ENCODE measurements around the gene PICK1. TPM values are rescaled to one million over a fixed set of nuclear protein-coding genes. Genes with fewer than 3 reads are reported as not detected.

The PICK1 gene
- total and polyA plus RNA-seq, 2 experiments from 2014 or later, result 8.4 to 14.4 TPM

DNA sequence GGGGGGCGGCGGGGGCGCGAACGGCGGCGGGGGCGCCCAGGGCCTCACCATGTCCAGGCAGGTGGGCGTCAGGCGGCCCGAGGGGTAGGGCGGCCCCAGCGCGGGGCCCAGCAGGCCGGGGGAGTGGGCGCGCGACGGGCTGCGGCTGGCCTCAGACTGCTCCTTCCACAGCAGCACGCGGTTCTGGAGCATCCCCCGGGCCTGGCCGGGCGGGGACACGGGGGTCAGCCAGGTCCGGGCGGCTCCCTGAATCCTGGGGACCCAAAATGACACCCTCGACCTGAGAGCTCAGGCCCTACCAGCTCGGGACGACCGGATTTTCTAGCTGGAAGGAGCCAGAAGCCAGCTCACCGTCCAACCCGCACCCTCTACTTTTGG lies 32.3 kb downstream of the PICK1 start:
- no peak for TF ChIP-seq EZH2phosphoT487 (IDR thresholded peaks at IDR 0.05; ENCODE audit: insufficient read depth, low read depth)
- TF ChIP-seq EZH2 (IDR thresholded peaks at IDR 0.05; ENCODE audit: insufficient read depth, poor library complexity, severe bottlenecking), result no peak

DNA sequence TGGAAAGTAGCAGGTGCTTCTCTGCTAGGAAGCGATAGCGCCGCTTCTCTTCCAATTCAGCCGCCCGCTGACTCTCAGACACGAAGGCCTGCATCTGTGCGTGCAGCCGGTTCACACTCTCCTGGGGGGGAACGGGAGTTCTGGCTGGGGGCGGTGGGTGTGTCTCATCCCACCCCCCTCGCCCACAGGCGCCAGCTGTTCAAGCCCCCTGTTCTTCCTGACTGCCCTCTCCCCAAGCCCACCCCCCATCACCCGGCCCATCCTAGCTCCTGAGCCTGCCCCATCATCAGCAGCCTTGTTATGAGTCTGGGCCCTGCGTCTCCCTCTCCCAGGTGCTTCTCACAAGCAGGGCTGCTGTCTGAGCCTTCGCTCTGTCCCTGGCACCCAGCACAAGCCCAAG lies 39.9 kb downstream of the PICK1 start:
- DNase-seq, result no peak
- no peaks in the 10 kb centered on the region for H3K9me3 ChIP-seq (ENCODE audit: low read depth)
- H3F3A ChIP-seq (ENCODE audit: insufficient read depth), result 0 out of 2 replicates have a peak, but pooled peaks cover 3% of the 10 kb centered on the region
- H3K36me3 ChIP-seq (ENCODE audit: low read depth), result no peaks in the 10 kb centered on the region
- no peak overlapping the region for H2AFZ ChIP-seq
- no peak overlapping the region for H3K4me2 ChIP-seq (ENCODE audit: unreplicated experiment)
- 81 to 86% methylated on average over 6 to 15 of the region's 15 CpGs for WGBS, 2 experiments (ENCODE audit: low coverage in 1 of 2, low lambda C conversion rate in 2 of 2, missing lambda C conversion rate in 2 of 2)
- H3K4me1 ChIP-seq (ENCODE audit: insufficient read depth), result peaks cover 10% of the 10 kb centered on the region
- H3K9me2 ChIP-seq (ENCODE audit: insufficient read depth), result no peaks in the 10 kb centered on the region
- no peaks in the 10 kb centered on the region for H4K20me1 ChIP-seq (ENCODE audit: insufficient read depth)
- no peak overlapping the region for H3K4me3 ChIP-seq
- no peaks in the 10 kb centered on the region for H3K27me3 ChIP-seq (replicated peaks; ENCODE audit: insufficient read depth)
- in situ Hi-C loops (cut with MboI), result no loop called here
- no peak overlapping the region for H3K9ac ChIP-seq
- H3K79me2 ChIP-seq (ENCODE audit: insufficient read depth), result no peaks in the 10 kb centered on the region
- no peak for TF ChIP-seq EZH2 (IDR thresholded peaks at IDR 0.05; ENCODE audit: insufficient read depth, poor library complexity, severe bottlenecking)
- TF ChIP-seq EZH2phosphoT487 (IDR thresholded peaks at IDR 0.05; ENCODE audit: insufficient read depth, low read depth), result no peak
- H3K27ac ChIP-seq, result no peak overlapping the region

More for the DNA sequence above, 32.3 kb downstream of the PICK1 start:
- no peak for DNase-seq
- no peaks in the 10 kb centered on the region for H3K36me3 ChIP-seq (ENCODE audit: low read depth)
- H3K4me2 ChIP-seq (ENCODE audit: unreplicated experiment), result no peak overlapping the region
- H3K27ac ChIP-seq, result no peak overlapping the region
- H3K27me3 ChIP-seq (replicated peaks; ENCODE audit: insufficient read depth), result no peaks in the 10 kb centered on the region
- peaks cover 9% of the 10 kb centered on the region; the same call in 1 of the 2 replicates for H3F3A ChIP-seq (ENCODE audit: insufficient read depth)
- WGBS, 2 experiments (ENCODE audit: low coverage in 1 of 2, low lambda C conversion rate in 2 of 2, missing lambda C conversion rate in 2 of 2), result 29 to 44% methylated on average over 10 to 24 of the region's 34 CpGs
- no peak overlapping the region for H3K4me3 ChIP-seq
- no peak overlapping the region for H2AFZ ChIP-seq
- H4K20me1 ChIP-seq (ENCODE audit: insufficient read depth), result no peaks in the 10 kb centered on the region
- no peaks in the 10 kb centered on the region for H3K9me2 ChIP-seq (ENCODE audit: insufficient read depth)
- H3K79me2 ChIP-seq (ENCODE audit: insufficient read depth), result no peaks in the 10 kb centered on the region
- H3K9me3 ChIP-seq (ENCODE audit: low read depth), result no peaks in the 10 kb centered on the region
- no peaks in the 10 kb centered on the region for H3K4me1 ChIP-seq (ENCODE audit: insufficient read depth)
- in situ Hi-C loops (cut with MboI), result no loop called here
- no peak overlapping the region for H3K9ac ChIP-seq

DNA sequence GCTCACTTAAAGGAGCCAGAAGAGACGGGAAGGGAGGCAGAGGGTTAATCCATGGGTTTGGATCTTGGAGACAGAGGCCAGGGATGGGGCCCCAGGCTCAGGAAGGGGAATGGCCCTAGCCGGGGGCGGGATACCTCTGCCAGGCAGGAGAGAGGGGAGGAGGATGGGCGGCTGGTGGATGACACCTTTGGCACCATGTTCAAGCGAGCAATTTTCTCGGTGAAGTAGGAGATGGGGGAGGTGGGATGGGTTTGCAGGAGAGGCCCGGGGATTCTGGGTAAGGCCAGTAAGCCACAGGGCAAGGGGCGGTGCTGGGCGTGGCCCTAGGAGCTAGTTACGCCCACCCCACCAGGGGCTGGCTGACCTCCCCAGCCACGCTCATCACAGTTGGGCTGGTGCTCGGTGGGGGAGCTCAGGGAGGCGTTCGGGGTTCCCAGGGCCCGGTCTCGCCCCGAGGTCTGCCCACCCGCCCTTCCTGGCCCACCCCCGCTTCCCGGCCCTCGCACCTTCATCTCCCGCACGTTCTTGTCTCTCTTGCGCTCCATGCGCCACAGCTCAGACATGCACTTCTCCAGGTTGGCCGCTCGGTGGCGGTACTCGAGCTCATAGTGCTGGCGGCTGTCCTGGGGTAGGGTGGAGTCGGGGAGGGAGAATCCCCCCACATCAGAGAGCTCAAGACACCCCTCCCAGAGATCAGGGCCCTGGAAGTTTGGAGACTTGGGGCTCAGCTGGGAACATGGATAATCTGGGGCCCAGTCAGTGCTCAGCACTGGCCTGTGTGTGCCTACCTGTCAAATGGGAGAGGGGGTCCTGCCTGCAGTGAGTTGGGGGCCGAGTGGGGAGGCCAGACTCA lies 40.6 kb downstream of the PICK1 start:
- Histone ChIP-seq H3K9me3 (ENCODE audit: low read depth) (no peaks in the 10 kb centered on the region), H4K20me1 (ENCODE audit: insufficient read depth) (no peaks in the 10 kb centered on the region), H3K9ac (0 out of 2 replicates have a peak overlapping the region, but pooled peaks have one; percentile 22), H2AFZ (no peak overlapping the region), H3K79me2 (ENCODE audit: insufficient read depth) (no peaks in the 10 kb centered on the region), H3K9me2 (ENCODE audit: insufficient read depth) (no peaks in the 10 kb centered on the region), H3K4me3 (no peak overlapping the region), H3K4me2 (ENCODE audit: unreplicated experiment) (no peak overlapping the region), H3K36me3 (ENCODE audit: low read depth) (no peaks in the 10 kb centered on the region), H3K27ac (peak overlapping the region; percentile 28; the same call in 1 of the 2 replicates), H3K27me3 (replicated peaks; ENCODE audit: insufficient read depth) (no peaks in the 10 kb centered on the region), H3K4me1 (ENCODE audit: insufficient read depth) (peaks cover 10% of the 10 kb centered on the region), H3F3A (ENCODE audit: insufficient read depth) (0 out of 2 replicates have a peak, but pooled peaks cover 3% of the 10 kb centered on the region)
- peak; percentile 40 for DNase-seq
- TF ChIP-seq EZH2 (IDR thresholded peaks at IDR 0.05; ENCODE audit: insufficient read depth, poor library complexity, severe bottlenecking) (no peak), EZH2phosphoT487 (IDR thresholded peaks at IDR 0.05; ENCODE audit: insufficient read depth, low read depth) (no peak)
- in situ Hi-C loops (cut with MboI), result no loop called here
- WGBS, 2 experiments (ENCODE audit: low coverage in 1 of 2, low lambda C conversion rate in 2 of 2, missing lambda C conversion rate in 2 of 2), result 44 to 47% methylated on average over 16 to 30 of the region's 32 CpGs

DNA sequence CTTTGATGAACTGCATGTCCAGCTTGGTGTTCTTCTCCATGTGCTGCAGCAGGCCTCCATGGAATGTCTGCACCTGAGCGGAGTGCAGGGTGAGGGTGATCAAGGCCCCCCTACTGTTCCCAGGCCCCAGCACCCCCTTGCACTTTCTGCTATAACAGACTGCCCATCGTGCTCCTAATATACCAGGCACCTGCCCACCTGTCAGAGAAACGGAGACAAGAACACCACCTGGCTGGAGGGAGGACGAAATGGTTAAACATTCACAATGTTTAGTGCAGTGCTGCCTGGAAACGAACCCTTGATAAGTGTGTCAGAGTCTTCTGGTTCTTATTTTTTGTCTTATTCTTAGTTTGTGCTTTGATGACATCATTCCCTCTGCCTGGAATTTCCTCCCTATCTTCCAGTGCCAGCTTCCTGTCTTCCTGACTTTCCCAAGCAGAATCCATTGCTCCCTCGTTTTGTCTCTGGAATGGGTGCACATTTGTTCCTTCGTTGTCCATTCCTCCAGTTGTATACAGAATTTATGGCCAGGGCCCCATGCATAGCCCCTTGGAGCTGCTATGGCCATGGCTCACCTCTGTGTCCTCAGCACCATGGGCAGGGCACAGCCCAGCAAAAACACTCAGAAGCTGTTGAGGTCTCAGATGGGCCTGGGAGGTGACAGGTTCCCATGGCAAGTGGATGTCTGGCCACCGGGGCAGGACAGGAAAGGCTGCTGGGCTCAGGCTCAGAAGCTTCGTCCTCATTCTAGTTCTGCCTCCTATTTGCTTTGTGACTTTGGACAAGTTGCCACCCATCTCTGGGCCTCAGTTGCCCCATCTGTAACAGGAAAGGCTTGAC lies 41.4 kb downstream of the PICK1 start:
- H3K4me3 ChIP-seq, result no peak overlapping the region
- H4K20me1 ChIP-seq (ENCODE audit: insufficient read depth), result no peaks in the 10 kb centered on the region
- peak overlapping the region; percentile 41 for H3K4me2 ChIP-seq (ENCODE audit: unreplicated experiment)
- 34 to 35% methylated on average over 9 of the region's 9 CpGs for WGBS, 2 experiments (ENCODE audit: low coverage in 1 of 2, low lambda C conversion rate in 2 of 2, missing lambda C conversion rate in 2 of 2)
- peak overlapping the region; percentile 42 for H2AFZ ChIP-seq
- no peaks in the 10 kb centered on the region for H3K9me2 ChIP-seq (ENCODE audit: insufficient read depth)
- in situ Hi-C loops (cut with MboI), result no loop called here
- 0 out of 2 replicates have a peak overlapping the region, but pooled peaks have one; percentile 22 for H3K9ac ChIP-seq
- peaks cover 10% of the 10 kb centered on the region for H3K4me1 ChIP-seq (ENCODE audit: insufficient read depth)
- H3K79me2 ChIP-seq (ENCODE audit: insufficient read depth), result no peaks in the 10 kb centered on the region
- peak overlapping the region; percentile 28; the same call in 1 of the 2 replicates for H3K27ac ChIP-seq
- H3K27me3 ChIP-seq (replicated peaks; ENCODE audit: insufficient read depth), result no peaks in the 10 kb centered on the region
- no peak for TF ChIP-seq EZH2phosphoT487 (IDR thresholded peaks at IDR 0.05; ENCODE audit: insufficient read depth, low read depth)
- TF ChIP-seq EZH2 (IDR thresholded peaks at IDR 0.05; ENCODE audit: insufficient read depth, poor library complexity, severe bottlenecking), result no peak
- no peaks in the 10 kb centered on the region for H3K9me3 ChIP-seq (ENCODE audit: low read depth)
- no peaks in the 10 kb centered on the region for H3K36me3 ChIP-seq (ENCODE audit: low read depth)
- 0 out of 2 replicates have a peak, but pooled peaks cover 3% of the 10 kb centered on the region for H3F3A ChIP-seq (ENCODE audit: insufficient read depth)
- DNase-seq, result peak; percentile 74
